ENCODE data around the gene TTLL6.

DNA sequence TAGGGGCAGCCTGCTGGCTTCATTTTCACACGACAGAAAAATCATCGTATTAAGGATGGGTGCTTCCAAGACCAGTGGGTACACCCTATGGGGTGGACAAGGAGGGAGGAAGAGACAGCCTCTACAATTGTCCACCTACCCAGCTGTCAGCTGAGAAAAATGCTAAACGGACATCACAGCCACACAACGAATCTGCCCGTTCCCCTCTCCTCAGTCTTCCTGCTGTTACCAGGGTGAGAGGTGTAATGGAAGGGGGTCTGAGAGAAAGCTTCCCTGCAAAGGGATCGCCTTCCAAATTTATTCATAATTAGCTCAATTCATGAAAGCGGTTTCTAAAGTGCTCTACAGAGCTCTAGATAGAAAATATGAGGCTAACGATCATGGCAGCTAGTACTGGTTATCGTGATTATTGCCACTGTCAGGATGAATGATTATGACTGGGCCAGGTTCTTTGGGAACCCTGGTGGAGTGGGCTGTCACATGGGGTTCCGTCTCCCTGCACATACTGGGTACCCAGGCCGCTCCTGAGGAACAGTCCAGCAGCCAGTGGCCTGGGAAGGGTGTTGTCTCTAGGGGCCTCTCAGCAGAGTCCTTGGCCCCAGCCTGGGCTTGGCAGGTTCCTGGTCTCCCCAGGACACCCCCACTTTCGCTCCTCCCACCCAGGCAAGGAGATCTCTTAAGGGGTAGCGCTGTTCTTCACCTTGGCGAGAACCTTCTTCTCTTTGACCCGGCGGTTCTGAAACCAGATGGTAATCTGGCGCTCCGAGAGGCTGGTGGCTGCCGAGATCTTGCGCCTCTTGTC lies 90.7 kb downstream of the TTLL6 start:
- TF ChIP-seq CTCF (IDR thresholded peaks at IDR 0.05) (no peak), POLR2A (IDR thresholded peaks at IDR 0.05) (no peak), POLR2AphosphoS5 (IDR thresholded peaks at IDR 0.05) (no peak), EP300 (IDR thresholded peaks at IDR 0.05) (no peak)

Data from stomach (tissue), 4 donors.